ENCODE results near the gene HDAC7.

DNA sequence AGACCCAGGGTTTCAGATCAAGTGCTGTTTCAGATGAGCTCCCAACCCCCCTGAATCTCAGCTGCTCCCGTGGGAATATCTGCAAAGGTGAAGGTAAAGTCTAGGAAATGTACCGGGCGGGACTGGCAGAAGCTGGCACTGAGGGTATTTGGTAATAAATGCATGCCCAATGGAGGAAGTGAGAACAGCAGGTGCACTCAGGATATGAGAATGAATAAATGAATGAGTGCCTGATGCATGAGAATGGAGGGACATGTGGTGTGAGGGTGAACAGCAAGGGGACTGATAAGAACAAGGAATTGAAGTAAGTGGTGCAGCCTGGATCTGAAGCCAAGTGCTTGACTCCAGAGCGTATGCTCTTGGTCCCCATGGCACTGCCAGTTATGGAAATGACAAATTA, 72.6 kb downstream of the HDAC7 start:
- TF ChIP-seq, protein P1, sequence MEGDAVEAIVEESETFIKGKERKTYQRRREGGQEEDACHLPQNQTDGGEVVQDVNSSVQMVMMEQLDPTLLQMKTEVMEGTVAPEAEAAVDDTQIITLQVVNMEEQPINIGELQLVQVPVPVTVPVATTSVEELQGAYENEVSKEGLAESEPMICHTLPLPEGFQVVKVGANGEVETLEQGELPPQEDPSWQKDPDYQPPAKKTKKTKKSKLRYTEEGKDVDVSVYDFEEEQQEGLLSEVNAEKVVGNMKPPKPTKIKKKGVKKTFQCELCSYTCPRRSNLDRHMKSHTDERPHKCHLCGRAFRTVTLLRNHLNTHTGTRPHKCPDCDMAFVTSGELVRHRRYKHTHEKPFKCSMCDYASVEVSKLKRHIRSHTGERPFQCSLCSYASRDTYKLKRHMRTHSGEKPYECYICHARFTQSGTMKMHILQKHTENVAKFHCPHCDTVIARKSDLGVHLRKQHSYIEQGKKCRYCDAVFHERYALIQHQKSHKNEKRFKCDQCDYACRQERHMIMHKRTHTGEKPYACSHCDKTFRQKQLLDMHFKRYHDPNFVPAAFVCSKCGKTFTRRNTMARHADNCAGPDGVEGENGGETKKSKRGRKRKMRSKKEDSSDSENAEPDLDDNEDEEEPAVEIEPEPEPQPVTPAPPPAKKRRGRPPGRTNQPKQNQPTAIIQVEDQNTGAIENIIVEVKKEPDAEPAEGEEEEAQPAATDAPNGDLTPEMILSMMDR (IDR thresholded peaks at IDR 0.05): no peak
- TF ChIP-seq POLR2AphosphoS5 (IDR thresholded peaks at IDR 0.05) (no peak), POLR2A (IDR thresholded peaks at IDR 0.05) (no peak), EP300 (IDR thresholded peaks at IDR 0.05) (no peak)
